ENCODE results near the gene WWC1.

The WWC1 gene

DNA sequence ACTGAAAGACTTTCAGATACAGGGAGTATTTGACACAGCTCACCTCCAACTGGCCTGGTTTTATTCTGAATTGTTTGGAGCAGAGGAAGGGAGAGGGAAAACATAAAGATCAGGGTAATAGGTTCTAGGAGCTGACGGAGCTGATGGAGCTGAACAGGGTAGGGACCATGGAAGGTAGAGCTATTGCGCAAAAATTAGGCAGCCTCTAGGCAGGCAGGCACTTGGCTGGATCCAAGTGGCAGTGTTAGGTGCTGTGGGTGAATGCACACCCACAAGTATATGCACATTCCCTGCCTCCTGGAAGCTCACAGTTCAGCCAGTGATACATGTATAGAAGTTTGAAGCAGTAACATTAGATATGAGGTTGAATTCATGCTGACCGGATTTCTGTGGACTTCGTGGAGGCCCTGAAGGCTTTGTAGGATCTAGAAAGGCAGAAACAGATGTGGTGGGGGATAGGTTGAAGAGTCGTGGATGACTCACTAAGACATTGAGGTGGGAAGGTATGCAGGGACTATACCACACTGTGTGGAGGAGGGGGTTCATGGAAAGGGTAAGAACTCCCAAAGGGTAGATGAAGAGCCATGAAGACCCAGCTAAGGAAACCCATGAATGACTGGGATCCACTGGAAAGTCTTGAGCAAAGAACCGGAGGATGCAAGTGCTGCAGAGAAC lies 50.8 kb downstream of the WWC1 start:
- Mint-ChIP-seq H3K4me1 (peaks cover 7% of the 10 kb centered on the region), H3K9me3 (no peaks in the 10 kb centered on the region), H3K36me3 (ENCODE audit: low read depth) (peaks cover 4% of the 10 kb centered on the region), H3K4me3 (no peak overlapping the region), H3K27ac (no peak overlapping the region), H3K27me3 (ENCODE audit: low read depth, poor library complexity) (peaks cover 4% of the 10 kb centered on the region)
- no peak for DNase-seq
- TF ChIP-seq, protein P1, sequence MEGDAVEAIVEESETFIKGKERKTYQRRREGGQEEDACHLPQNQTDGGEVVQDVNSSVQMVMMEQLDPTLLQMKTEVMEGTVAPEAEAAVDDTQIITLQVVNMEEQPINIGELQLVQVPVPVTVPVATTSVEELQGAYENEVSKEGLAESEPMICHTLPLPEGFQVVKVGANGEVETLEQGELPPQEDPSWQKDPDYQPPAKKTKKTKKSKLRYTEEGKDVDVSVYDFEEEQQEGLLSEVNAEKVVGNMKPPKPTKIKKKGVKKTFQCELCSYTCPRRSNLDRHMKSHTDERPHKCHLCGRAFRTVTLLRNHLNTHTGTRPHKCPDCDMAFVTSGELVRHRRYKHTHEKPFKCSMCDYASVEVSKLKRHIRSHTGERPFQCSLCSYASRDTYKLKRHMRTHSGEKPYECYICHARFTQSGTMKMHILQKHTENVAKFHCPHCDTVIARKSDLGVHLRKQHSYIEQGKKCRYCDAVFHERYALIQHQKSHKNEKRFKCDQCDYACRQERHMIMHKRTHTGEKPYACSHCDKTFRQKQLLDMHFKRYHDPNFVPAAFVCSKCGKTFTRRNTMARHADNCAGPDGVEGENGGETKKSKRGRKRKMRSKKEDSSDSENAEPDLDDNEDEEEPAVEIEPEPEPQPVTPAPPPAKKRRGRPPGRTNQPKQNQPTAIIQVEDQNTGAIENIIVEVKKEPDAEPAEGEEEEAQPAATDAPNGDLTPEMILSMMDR (IDR thresholded peaks at IDR 0.05) = no peak

DNA sequence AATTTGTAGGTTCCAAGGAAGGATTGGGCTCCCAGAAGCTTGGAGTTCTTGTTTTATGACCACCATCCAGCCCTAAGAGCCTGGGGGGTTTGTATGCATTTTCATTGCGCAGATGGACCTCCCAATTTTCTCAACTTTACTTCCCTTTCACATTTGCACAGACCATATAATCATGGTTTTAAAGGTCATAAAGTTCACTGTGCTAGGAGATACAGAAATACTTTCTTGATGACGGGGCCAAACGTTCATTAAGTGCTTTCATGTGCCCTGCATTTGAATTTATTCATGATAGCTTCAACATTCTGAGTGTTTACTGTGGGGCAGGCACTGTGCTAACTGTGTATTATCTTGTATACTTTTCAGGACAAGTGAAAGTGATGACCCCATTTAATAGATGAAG lies 51.5 kb downstream of the WWC1 start:
- TF ChIP-seq, protein P1 (IDR thresholded peaks at IDR 0.05) = no peak
- Mint-ChIP-seq H3K9me3 (no peaks in the 10 kb centered on the region), H3K27me3 (ENCODE audit: low read depth, poor library complexity) (peaks cover 4% of the 10 kb centered on the region), H3K36me3 (ENCODE audit: low read depth) (peaks cover 4% of the 10 kb centered on the region), H3K27ac (no peak overlapping the region), H3K4me3 (no peak overlapping the region), H3K4me1 (peaks cover 7% of the 10 kb centered on the region)
- DNase-seq = no peak

DNA sequence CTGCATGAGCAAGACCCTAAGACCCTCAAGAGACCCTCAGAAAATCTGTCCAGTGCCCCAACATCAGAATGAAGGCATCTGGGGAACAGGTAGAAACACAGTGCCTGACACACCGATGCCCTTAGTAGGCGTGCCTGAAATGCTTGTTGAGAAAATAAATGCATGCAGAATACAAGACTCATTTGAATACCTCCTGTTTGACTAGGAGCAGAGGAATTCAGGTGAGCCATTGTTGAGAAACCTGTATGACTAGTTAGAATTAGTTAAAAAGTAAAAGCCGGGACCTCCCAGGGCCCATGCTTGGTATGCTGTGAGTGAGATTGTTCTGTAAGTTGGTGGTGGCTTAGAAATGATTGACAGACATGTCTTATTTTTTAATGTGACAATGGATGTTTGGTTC lies 55.0 kb downstream of the WWC1 start:
- Mint-ChIP-seq H3K27ac (no peak overlapping the region), H3K27me3 (ENCODE audit: low read depth, poor library complexity) (peaks cover 10% of the 10 kb centered on the region), H3K9me3 (no peaks in the 10 kb centered on the region), H3K4me1 (no peaks in the 10 kb centered on the region), H3K36me3 (ENCODE audit: low read depth) (peaks cover 4% of the 10 kb centered on the region), H3K4me3 (no peak overlapping the region)
- TF ChIP-seq, protein P1 (IDR thresholded peaks at IDR 0.05) = no peak
- no peak for DNase-seq

DNA sequence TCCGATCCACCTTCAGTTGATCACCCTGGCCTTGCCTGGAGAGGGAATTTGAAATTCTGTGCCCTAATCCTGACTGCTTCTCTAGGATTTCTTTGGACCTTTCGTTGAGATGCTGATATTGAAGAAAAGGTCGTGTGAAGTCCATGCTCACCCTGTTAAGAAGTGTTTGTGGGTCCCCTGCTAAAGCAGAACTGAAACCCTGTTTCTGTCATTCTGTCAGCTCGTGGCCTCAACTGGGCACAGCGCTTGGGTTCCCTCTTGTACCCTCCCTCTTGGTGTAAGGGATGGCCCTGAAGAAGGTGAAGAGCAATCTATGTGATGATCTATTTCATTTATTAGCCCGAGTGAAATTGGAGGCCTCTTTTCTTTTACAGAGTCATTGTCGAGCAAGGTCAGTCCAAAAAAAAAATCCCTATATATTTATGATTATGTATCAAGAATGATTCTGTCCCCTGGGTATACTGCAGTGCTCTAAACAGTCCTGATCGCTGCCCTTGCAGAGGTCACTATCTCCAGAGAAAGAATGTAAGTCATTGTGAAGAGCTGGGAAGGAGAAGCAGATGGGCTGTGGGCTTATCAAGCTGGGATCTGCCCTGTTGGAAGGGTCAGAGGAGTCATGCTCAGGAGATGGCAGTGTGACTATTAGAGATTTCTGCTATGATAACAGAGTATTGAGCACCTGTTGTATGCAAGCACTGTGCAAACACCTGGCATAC lies 56.1 kb downstream of the WWC1 start:
- H3K4me1 Mint-ChIP-seq = no peaks in the 10 kb centered on the region
- H3K27me3 Mint-ChIP-seq (ENCODE audit: low read depth, poor library complexity) = peaks cover 10% of the 10 kb centered on the region
- no peaks in the 10 kb centered on the region for H3K9me3 Mint-ChIP-seq
- H3K27ac Mint-ChIP-seq = no peak overlapping the region
- H3K4me3 Mint-ChIP-seq = no peak overlapping the region
- no peak for DNase-seq
- TF ChIP-seq, protein P1 (IDR thresholded peaks at IDR 0.05) = no peak
- H3K36me3 Mint-ChIP-seq (ENCODE audit: low read depth) = peaks cover 4% of the 10 kb centered on the region

DNA sequence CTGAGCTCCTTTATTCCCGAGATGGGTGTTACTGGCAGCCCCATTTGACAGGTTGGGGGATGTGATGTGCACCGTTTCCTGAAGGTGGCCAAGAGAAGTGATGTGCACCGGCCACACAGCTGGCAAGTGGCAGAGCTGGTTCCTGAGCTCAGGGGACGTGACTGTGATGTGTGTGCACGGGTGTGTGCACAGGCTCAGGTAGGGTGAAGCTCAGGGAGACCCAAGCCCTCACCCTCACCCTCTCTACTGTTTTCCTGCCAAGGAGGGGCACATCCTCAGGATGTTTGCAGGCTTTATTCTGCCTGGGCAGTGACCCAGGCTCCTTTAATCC lies 56.6 kb downstream of the WWC1 start:
- H3K4me1 Mint-ChIP-seq = no peaks in the 10 kb centered on the region
- peaks cover 11% of the 10 kb centered on the region for H3K27me3 Mint-ChIP-seq (ENCODE audit: low read depth, poor library complexity)
- TF ChIP-seq, protein P1 (IDR thresholded peaks at IDR 0.05) = no peak
- no peak overlapping the region for H3K4me3 Mint-ChIP-seq
- DNase-seq = no peak
- H3K9me3 Mint-ChIP-seq = no peaks in the 10 kb centered on the region
- no peak overlapping the region for H3K27ac Mint-ChIP-seq
- H3K36me3 Mint-ChIP-seq (ENCODE audit: low read depth) = peaks cover 4% of the 10 kb centered on the region

DNA sequence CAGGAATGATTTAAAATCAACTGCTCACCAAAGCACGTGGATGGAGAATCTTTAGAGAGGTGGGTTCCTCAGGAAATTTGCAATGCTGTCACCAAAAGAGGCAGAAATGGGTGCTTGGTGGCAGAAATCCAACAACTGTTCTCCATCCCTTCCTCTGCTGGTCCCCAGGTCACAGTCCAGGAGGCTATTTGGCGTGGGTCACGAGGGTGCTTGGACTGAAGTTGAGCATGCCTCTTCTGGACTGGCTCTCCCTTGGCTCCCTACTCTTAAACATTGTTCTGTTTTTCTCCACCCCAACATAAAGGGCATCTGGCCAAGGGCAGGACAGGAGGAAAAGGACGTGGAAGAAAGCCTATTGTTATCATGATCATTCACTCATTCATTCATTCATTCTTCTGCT lies 58.9 kb downstream of the WWC1 start:
- DNase-seq = no peak
- no peak overlapping the region for H3K4me3 Mint-ChIP-seq
- H3K27ac Mint-ChIP-seq = no peak overlapping the region
- no peaks in the 10 kb centered on the region for H3K36me3 Mint-ChIP-seq (ENCODE audit: low read depth)
- no peaks in the 10 kb centered on the region for H3K9me3 Mint-ChIP-seq
- peaks cover 9% of the 10 kb centered on the region for H3K4me1 Mint-ChIP-seq
- H3K27me3 Mint-ChIP-seq (ENCODE audit: low read depth, poor library complexity) = peaks cover 10% of the 10 kb centered on the region
- TF ChIP-seq, protein P1 (IDR thresholded peaks at IDR 0.05) = no peak
